K562 (cell line): Measurements from ENCODE around the gene ANKS1B. TPM values are rescaled to one million over a fixed set of nuclear protein-coding genes. Genes with fewer than 3 reads are reported as not detected.

Experiments
- ATAC-seq: fragments of 200-7000 bp; cut with Tn5 transposase; 3 replicates; pipeline ENCODE4 v1.9.1; 2020; ENCODE audit warnings: moderate library complexity
- BruUV-seq: library from RNA; stranded (reverse); fragments of 400-500 nt; replicated peaks from 2 replicates; lab custom pipeline; 2021; lab: Mats Ljungman, UMichigan
- CTCF ChIA-PET: fragments of 300-600 bp; formaldehyde crosslinking; extraction: SDS; loops from one replicate; lab custom pipeline; 2021; ENCODE audit warnings: low intra/inter-chr PET ratio; lab: Yijun Ruan, JAX
- POLR2A ChIA-PET: fragments of 300-600, 350-650 bp; sonication (Branson Sonifier 250); formaldehyde crosslinking; extraction: SDS; loops from one replicate; lab custom pipeline; 2021; ENCODE audit warnings: antibody characterized with exemption, inconsistent platforms; lab: Yijun Ruan, JAX
- DNase-seq, 4 experiments: peaks; one replicate each; pipeline versions ENCODE4 v3.0.0 to v3.0.0-alpha.2; 2011 to 2018; ENCODE audit warnings: low spot score in 3 of 4, mixed read lengths in 3 of 4; ENCODE audit errors: extremely low read depth in 1 of 4
- FAIRE-seq: peaks from 2 replicates; lab custom pipeline; 2011; peaks lifted over from hg19 to GRCh38; lab: Jason Lieb, UNC
- H2AFZ ChIP-seq: 2 replicates; pipeline ENCODE4 v1.6.0; 2011; ENCODE audit warnings: low read depth, low read length, control low read depth, inconsistent platforms
- H3K27ac ChIP-seq: fragments of 200-600 bp; 3 replicates; pipeline ENCODE4 v1.8.0; 2011; ENCODE audit warnings: low read depth, mild to moderate bottlenecking, control low read depth, inconsistent platforms, low read length, moderate library complexity, mixed read lengths; ENCODE audit errors: extremely low read depth
- H3K27me3 ChIP-seq, 2 experiments: fragments of 300-600 bp in 1 of 2; 2 replicates in 1 of 2; 3 replicates in 1 of 2; pipeline versions ENCODE4 v1.6.0 to v1.8.0; 2011; ENCODE audit warnings: inconsistent platforms in 2 of 2, low read length in 2 of 2, mild to moderate bottlenecking in 1 of 2, mixed read lengths in 1 of 2, moderate library complexity in 1 of 2; ENCODE audit not compliant: control insufficient read depth in 2 of 2, insufficient read depth in 2 of 2
- H3K36me3 ChIP-seq: fragments of 300-600 bp; 3 replicates; pipeline ENCODE4 v1.8.0; 2011; ENCODE audit warnings: mild to moderate bottlenecking, low read length, inconsistent platforms; ENCODE audit not compliant: control insufficient read depth, insufficient read depth
- H3K4me1 ChIP-seq, 2 experiments: fragments of 200-600 bp in 1 of 2; replicated peaks in 1 of 2; 2 replicates in 1 of 2; 3 replicates in 1 of 2; pipeline versions ENCODE4 v1.5.1 to v1.8.0; 2011; ENCODE audit warnings: inconsistent platforms in 2 of 2, low read length in 2 of 2, mild to moderate bottlenecking in 1 of 2, mixed read lengths in 1 of 2, moderate library complexity in 1 of 2; ENCODE audit not compliant: control insufficient read depth in 2 of 2, insufficient read depth in 2 of 2
- H3K4me2 ChIP-seq: 2 replicates; pipeline ENCODE4 v1.6.1; 2011; ENCODE audit warnings: low read length, control low read depth, inconsistent platforms, mixed read lengths; ENCODE audit not compliant: insufficient read depth
- H3K4me3 ChIP-seq: fragments of 200-600 bp; sonication (generic), shearing (Covaris generic); 2 replicates; pipeline ENCODE4 v1.5.1; 2016; ENCODE audit warnings: control low read depth, inconsistent platforms
- H3K79me2 ChIP-seq: fragments of 200-600 bp; 3 replicates; pipeline ENCODE4 v1.8.0; 2011; ENCODE audit warnings: low read length, inconsistent platforms; ENCODE audit not compliant: control insufficient read depth, insufficient read depth
- H3K9ac ChIP-seq, 2 experiments: 2 replicates each; pipeline versions ENCODE4 v1.6.0 to v1.6.1; 2011; ENCODE audit warnings: low read depth in 2 of 2, low read length in 2 of 2, control low read depth in 1 of 2, inconsistent platforms in 1 of 2, mild to moderate bottlenecking in 1 of 2, mixed read lengths in 1 of 2; ENCODE audit not compliant: insufficient read depth in 1 of 2
- H3K9me1 ChIP-seq: one replicate; pipeline ENCODE4 v1.6.0; 2011; ENCODE audit warnings: inconsistent platforms, mild to moderate bottlenecking, low read length, moderate library complexity; ENCODE audit not compliant: control insufficient read depth, insufficient read depth
- H3K9me3 ChIP-seq: replicated peaks from 2 replicates; pipeline ENCODE4 v1.5.1; 2011; ENCODE audit warnings: low read depth, low read length, inconsistent platforms; ENCODE audit not compliant: control insufficient read depth, insufficient read depth
- H4K20me1 ChIP-seq: replicated peaks from 2 replicates; pipeline ENCODE4 v1.6.1; 2011; ENCODE audit warnings: low read length, inconsistent platforms, mixed read lengths; ENCODE audit not compliant: control insufficient read depth, insufficient read depth
- EP300 ChIP-seq: IDR thresholded peaks from 2 replicates; pipeline ENCODE4 v1.6.1; 2012; ENCODE audit warnings: low read length, improper control_type of control experiment
- HNRNPK ChIP-seq: fragments of 200-400 bp; formaldehyde crosslinking; IDR thresholded peaks from one replicate; pipeline ENCODE4 v1.6.1; 2018; ENCODE audit warnings: mild to moderate bottlenecking, low read depth, low read length; ENCODE audit not compliant: poor library complexity, severe bottlenecking
- KAT8 ChIP-seq: fragments of 450-650 bp; IDR thresholded peaks from 2 replicates; pipeline ENCODE4 v1.6.1; 2016; ENCODE audit warnings: low read depth, mild to moderate bottlenecking
- KLF1 ChIP-seq: fragments of 450-650 bp; IDR thresholded peaks from 2 replicates; pipeline ENCODE4 v1.6.1; 2016; ENCODE audit warnings: missing genetic modification characterization, missing compliant biosample characterization
- KLF13 ChIP-seq: fragments of 450-650 bp; IDR thresholded peaks from 2 replicates; pipeline ENCODE4 v1.6.1; 2016; ENCODE audit warnings: missing genetic modification characterization, low read depth, mild to moderate bottlenecking, missing compliant biosample characterization, moderate library complexity, borderline replicate concordance
- MLLT1 ChIP-seq, 2 experiments: fragments of 450-650 bp; IDR thresholded peaks; 2 replicates each; pipeline ENCODE4 v1.6.1; 2016
- TCF15 ChIP-seq: fragments of 250-450 bp; sonication (Bioruptor Pico); IDR thresholded peaks from 2 replicates; pipeline ENCODE4 v1.8.0; 2022; ENCODE audit warnings: moderate library complexity, mild to moderate bottlenecking, inconsistent platforms
- WGBS: fragments of 100-300 bp; shearing (Covaris generic); methylation state at CpG from one replicate; pipeline ENCODE4 v1.1.6; 2016; ENCODE audit warnings: low coverage, mixed read lengths; ENCODE audit not compliant: insufficient coverage; ENCODE audit errors: missing lambda C conversion rate; 5-methylcytosine and 5-hydroxymethylcytosine counted together
- in situ Hi-C: fragments of 300-500 bp; cut with MboI; formaldehyde crosslinking; loops from 4 replicates; pipeline ENCODE4 v1.15.0; 2018; ENCODE audit warnings: inconsistent platforms, mixed read lengths
- intact Hi-C: fragments of 100-400 bp; cut with micrococcal nuclease; formaldehyde crosslinking; loops from 2 replicates; pipeline ENCODE4 v1.14.2; 2022
- polyA plus RNA-seq, 8 experiments: library from polyadenylated mRNA; depleted of rRNA in 4 of 8; stranded (reverse) in 5 of 8; unstranded in 3 of 8; fragments of >200 nt; fragmentation: Nextera tagmentation in 2 of 8; fragmentation: Illumina TruSeq in 1 of 8; extraction: Ambion mirVana in 2 of 8; extraction: Trizol in 1 of 8; gene quantifications; 2 replicates each; pipeline versions ENCODE4 v1.2.1 to v1.2.3, GENCODE V29; 2011 to 2014; ENCODE audit warnings: inconsistent platforms in 1 of 8, missing spikeins in 1 of 8
- total RNA-seq, 7 experiments: library from RNA; depleted of rRNA in 6 of 7; stranded (reverse); fragments of >200 nt in 6 of 7; fragmentation: Illumina TruSeq in 2 of 7; extraction: Trizol in 2 of 7; gene quantifications; 2 replicates each; pipeline versions ENCODE4 v1.2.1 to v1.2.3, GENCODE V29; 2011 to 2021; ENCODE audit warnings: low replicate concordance in 1 of 7
- TF ChIP-seq, protein P1 (sequence below): sonication (generic); formaldehyde crosslinking; IDR thresholded peaks from 2 replicates; pipeline ENCODE4 v1.8.0; 2022; ENCODE audit warnings: mild to moderate bottlenecking, low read depth, missing genetic modification reagents
- TF ChIP-seq, protein P2 (sequence below): fragments of 450-650 bp; IDR thresholded peaks from 2 replicates; pipeline ENCODE4 v1.6.1; 2016; ENCODE audit warnings: mild to moderate bottlenecking

Gene ANKS1B
- total and polyA plus RNA-seq, 9 of the 15 experiments (the other 6 are each of a cell fraction or from before 2014, with no cell fraction given), result 0.04 to 0.47 (median 0.28) TPM; not detected in 4

DNA sequence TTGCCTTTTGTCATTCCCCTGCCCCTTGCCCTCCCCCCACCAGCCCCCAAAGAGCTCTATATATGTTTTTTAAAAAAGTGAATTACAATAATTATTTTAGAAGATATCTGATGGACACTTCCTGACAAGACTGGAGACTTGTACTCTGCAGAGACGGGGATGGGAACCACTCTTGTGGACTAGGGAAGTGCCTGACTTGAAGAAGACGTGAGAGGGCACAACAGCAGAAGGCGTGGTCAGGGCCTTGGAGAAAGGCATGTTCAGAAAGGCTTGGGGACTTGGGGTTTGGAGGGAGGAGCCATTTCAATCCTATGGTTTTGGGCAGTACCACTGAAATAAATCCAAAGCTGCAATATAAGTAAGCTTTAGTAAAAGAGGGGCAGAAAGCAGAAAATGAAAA lies 1184.9 kb downstream of the ANKS1B start:
- no TSS peak for BruUV-seq
- H4K20me1 ChIP-seq, result no peaks in the 10 kb centered on the region
- no peak overlapping the region for H3K27ac ChIP-seq
- H3K4me3 ChIP-seq, result no peak overlapping the region
- no peaks in the 10 kb centered on the region for H3K36me3 ChIP-seq
- FAIRE-seq (no peak), DNase-seq (no peak), ATAC-seq (no peak)
- no peaks in the 10 kb centered on the region for H3K9me3 ChIP-seq
- H3K4me1 ChIP-seq, result no peaks in the 10 kb centered on the region
- H3K79me2 ChIP-seq, result no peaks in the 10 kb centered on the region
- intact Hi-C loops, result loop anchor here (5.0 to 10.0 kb wide), 2 partner anchors 103 to 235 kb away; no protein-coding TSS in a partner anchor
- ChIA-PET POLR2A (interaction anchor here (1.5 kb wide), 1 partner anchor 17 kb away, joined by 4 read pairs; no protein-coding TSS in a partner anchor), CTCF (interaction anchor here (0.5 to 0.6 kb wide), 2 partner anchors 26 to 116 kb away, joined by 3 to 4 read pairs; no protein-coding TSS in a partner anchor)
- WGBS, result 4% methylated on average over 3 of the region's 3 CpGs
- no peak overlapping the region for H2AFZ ChIP-seq
- in situ Hi-C loops, result no loop called here
- no peak overlapping the region for H3K9ac ChIP-seq
- TF ChIP-seq EP300, result no peak
- no peak for TF ChIP-seq KAT8
- no peak for TF ChIP-seq TCF15 (CRISPR knock-in tag)
- no peak for TF ChIP-seq KLF1 (tag)
- TF ChIP-seq MLLT1 (IDR thresholded peaks at IDR 0.05), result no peak
- TF ChIP-seq, protein P1, sequence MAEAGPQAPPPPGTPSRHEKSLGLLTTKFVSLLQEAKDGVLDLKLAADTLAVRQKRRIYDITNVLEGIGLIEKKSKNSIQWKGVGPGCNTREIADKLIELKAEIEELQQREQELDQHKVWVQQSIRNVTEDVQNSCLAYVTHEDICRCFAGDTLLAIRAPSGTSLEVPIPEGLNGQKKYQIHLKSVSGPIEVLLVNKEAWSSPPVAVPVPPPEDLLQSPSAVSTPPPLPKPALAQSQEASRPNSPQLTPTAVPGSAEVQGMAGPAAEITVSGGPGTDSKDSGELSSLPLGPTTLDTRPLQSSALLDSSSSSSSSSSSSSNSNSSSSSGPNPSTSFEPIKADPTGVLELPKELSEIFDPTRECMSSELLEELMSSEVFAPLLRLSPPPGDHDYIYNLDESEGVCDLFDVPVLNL (CRISPR knock-in tag), result no peak
- no peak for TF ChIP-seq KLF13 (tag)
- TF ChIP-seq, protein P2, sequence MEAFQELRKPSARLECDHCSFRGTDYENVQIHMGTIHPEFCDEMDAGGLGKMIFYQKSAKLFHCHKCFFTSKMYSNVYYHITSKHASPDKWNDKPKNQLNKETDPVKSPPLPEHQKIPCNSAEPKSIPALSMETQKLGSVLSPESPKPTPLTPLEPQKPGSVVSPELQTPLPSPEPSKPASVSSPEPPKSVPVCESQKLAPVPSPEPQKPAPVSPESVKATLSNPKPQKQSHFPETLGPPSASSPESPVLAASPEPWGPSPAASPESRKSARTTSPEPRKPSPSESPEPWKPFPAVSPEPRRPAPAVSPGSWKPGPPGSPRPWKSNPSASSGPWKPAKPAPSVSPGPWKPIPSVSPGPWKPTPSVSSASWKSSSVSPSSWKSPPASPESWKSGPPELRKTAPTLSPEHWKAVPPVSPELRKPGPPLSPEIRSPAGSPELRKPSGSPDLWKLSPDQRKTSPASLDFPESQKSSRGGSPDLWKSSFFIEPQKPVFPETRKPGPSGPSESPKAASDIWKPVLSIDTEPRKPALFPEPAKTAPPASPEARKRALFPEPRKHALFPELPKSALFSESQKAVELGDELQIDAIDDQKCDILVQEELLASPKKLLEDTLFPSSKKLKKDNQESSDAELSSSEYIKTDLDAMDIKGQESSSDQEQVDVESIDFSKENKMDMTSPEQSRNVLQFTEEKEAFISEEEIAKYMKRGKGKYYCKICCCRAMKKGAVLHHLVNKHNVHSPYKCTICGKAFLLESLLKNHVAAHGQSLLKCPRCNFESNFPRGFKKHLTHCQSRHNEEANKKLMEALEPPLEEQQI, result no peak
- no peak for TF ChIP-seq HNRNPK
- H3K9me1 ChIP-seq, result no peaks in the 10 kb centered on the region
- no peaks in the 10 kb centered on the region for H3K27me3 ChIP-seq
- H3K4me2 ChIP-seq, result no peak overlapping the region
